Measurements from ENCODE around the gene SLC66A1. TPM values are rescaled to one million over a fixed set of nuclear protein-coding genes. Genes with fewer than 3 reads are reported as not detected.

Gene SLC66A1
- total RNA-seq, 2 experiments from 2014 or later, result 2.6 to 2.7 TPM

DNA sequence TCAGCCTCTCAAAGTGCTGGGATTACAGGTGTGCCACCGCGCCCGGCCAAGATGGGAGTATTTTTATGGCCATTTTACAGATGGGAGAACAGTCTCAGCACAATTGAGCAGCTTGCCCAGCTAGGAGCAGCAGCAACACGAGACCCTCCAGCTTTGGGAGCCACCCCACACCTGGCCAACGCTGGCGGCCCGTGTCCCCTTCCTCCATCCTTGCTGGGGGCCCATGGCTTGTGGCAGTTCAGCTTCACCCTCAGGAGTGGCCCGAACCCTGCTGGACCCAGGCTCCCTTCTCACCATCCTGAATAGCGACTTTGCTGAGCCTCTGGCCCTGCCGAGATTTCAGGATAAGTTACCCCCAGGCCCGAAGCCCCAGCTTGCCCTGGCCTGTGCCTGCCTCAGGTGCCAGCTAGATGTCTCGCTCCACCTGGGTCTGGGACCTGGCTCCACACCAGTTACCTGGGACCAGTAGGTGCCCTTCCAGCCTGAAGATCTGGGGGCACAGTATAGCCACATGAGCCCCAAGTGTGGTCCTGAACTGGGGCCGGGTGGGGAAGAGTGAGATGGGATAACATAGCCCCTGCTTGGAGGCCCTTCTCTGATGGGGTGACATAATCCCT is 19.2 kb downstream of the SLC66A1 start:
- H3K4me3 Mint-ChIP-seq, result no peak overlapping the region
- no peak overlapping the region for H3K27ac Mint-ChIP-seq
- H3K36me3 Mint-ChIP-seq (ENCODE audit: low read depth), result no peaks in the 10 kb centered on the region
- no peaks in the 10 kb centered on the region for H3K9me3 Mint-ChIP-seq
- H3K27me3 Mint-ChIP-seq (ENCODE audit: low read depth), result no peaks in the 10 kb centered on the region
- no peak for DNase-seq
- CTCF ChIA-PET, result interaction anchor here (1.1 to 1.4 kb wide), 2 partner anchors 13 to 320 kb away, joined by 3 to 4 read pairs; no protein-coding TSS in a partner anchor
- intact Hi-C loops (cut with micrococcal nuclease), result no loop called here
- H3K4me1 Mint-ChIP-seq (ENCODE audit: low read depth), result peaks cover 3% of the 10 kb centered on the region

DNA sequence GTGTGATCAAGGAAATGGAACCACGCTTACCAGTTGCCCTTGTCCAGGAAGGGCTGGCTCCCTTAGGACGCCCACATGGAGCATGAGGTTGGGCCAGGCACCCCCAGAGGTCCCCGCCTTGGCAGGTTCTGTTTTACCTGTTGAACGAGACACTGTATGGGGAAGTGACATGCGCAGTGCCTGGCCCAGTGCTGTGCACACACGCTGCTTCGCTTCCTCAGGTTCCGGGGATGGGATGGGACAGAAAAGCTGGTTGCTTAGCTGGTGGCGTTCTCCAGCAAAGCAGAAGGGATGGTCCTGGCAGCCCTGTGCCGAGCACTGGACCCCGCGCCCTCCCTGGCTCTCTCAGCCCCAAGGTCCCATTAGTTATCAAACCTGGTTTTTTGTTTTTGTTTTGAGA is 20.7 kb downstream of the SLC66A1 start:
- Mint-ChIP-seq H3K27me3 (ENCODE audit: low read depth) (no peaks in the 10 kb centered on the region), H3K9me3 (no peaks in the 10 kb centered on the region), H3K36me3 (ENCODE audit: low read depth) (no peaks in the 10 kb centered on the region), H3K4me3 (no peak overlapping the region), H3K4me1 (ENCODE audit: low read depth) (peaks cover 13% of the 10 kb centered on the region), H3K27ac (no peak overlapping the region)
- no peak for DNase-seq
- CTCF ChIA-PET, result no interaction called here
- intact Hi-C loops (cut with micrococcal nuclease), result no loop called here

DNA sequence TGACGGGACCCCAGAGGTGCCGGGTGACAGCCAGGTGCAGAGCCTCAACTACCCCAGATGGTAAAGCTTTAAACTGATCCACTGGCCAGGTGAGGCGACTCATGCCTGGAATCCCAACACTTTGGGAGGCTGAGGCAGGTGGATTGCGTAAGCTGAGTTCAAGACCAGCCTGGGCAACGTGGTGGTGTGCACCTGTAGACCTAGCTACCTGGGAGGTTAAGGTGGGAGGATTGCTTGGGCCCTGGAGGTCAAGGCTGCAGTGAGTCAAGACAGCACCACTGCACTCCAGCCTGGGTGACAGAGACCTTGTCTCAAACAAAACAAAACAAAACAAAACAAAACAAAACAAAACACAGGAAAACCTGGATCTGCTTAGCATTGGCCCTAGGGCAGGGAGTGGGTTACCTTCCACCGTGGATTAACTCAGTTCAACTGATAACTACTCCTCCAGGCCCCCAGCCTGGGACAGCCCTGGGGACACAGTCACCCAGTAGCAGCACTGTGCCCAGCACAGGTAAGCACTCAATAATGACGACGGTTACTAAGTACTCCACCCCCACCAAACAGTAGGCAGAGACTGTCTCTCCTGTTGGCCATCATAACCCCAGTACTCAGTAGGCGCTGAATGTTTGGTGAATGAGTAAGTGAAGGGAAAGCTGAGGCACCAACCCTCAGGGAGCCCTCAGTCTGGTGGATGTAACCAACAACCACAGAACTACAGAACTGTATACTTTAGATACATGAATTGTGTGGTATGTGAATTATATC is 21.6 kb downstream of the SLC66A1 start:
- intact Hi-C loops (cut with micrococcal nuclease), result no loop called here
- CTCF ChIA-PET, result no interaction called here
- no peaks in the 10 kb centered on the region for H3K27me3 Mint-ChIP-seq (ENCODE audit: low read depth)

DNA sequence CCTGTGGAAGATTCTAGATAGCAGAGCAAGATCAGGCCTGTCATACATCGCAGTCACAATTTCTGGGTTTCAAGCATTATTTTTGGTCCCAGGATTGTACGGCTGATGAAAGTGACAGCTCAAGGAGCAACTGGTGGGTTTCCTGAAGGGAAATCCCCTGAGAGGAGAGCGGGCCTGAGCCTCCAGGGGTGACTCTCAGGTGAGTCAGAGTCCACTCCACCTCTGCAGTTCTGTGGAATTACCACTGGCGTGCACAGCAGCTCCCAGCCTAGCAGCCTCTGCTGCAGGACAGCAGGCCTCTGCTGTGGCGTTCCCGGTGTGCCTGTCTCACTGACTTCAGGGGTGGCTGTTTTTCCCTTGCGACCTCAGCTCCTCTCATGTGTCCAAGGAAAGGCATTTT is 24.4 kb downstream of the SLC66A1 start:
- CTCF ChIA-PET, result interaction anchor here (0.5 kb wide), 2 partner anchors 15 to 1897 kb away, joined by 3 to 4 read pairs; partner anchors contain the start of gene RCC2
- peak overlapping the region; percentile 63 for H3K27ac Mint-ChIP-seq
- intact Hi-C loops (cut with micrococcal nuclease), result no loop called here
- peaks cover 6% of the 10 kb centered on the region for H3K36me3 Mint-ChIP-seq (ENCODE audit: low read depth)
- H3K27me3 Mint-ChIP-seq (ENCODE audit: low read depth), result no peaks in the 10 kb centered on the region
- H3K9me3 Mint-ChIP-seq, result no peaks in the 10 kb centered on the region
- H3K4me1 Mint-ChIP-seq (ENCODE audit: low read depth), result peaks cover 13% of the 10 kb centered on the region
- peak; percentile 26 for DNase-seq
- H3K4me3 Mint-ChIP-seq, result no peak overlapping the region

More for the DNA sequence above, 21.6 kb downstream of the SLC66A1 start:
- Mint-ChIP-seq H3K36me3 (ENCODE audit: low read depth) (no peaks in the 10 kb centered on the region), H3K9me3 (no peaks in the 10 kb centered on the region), H3K4me3 (no peak overlapping the region), H3K4me1 (ENCODE audit: low read depth) (peaks cover 13% of the 10 kb centered on the region), H3K27ac (no peak overlapping the region)
- no peak for DNase-seq

DNA sequence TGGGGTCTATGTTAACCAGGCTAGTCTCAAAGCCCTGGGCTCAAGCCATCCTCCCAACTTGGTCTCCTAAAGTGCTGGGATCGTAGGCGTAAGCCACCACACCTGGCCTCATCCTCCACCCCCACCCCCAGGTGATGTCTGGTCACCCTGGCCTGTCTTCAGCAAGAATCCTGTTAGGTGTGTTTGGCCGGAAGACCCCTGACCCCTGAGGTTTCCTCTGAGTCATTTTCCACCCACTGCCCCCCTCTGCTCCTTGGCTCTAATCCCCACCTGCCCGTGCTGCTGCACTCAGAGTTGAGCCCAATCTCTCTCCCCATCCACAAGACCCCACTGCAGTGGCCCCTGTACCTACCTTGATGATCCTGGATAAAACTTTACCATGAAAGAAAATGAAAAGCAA is 25.2 kb downstream of the SLC66A1 start:
- CTCF ChIA-PET, result interaction anchor here (0.5 kb wide), 1 partner anchor 1898 kb away, joined by 4 read pairs; the partner anchor contains the start of gene RCC2
- H3K36me3 Mint-ChIP-seq (ENCODE audit: low read depth), result peaks cover 6% of the 10 kb centered on the region
- H3K27ac Mint-ChIP-seq, result peak overlapping the region; percentile 65
- DNase-seq, result no peak
- no peaks in the 10 kb centered on the region for H3K9me3 Mint-ChIP-seq
- intact Hi-C loops (cut with micrococcal nuclease), result no loop called here
- H3K4me1 Mint-ChIP-seq (ENCODE audit: low read depth), result peaks cover 13% of the 10 kb centered on the region
- no peak overlapping the region for H3K4me3 Mint-ChIP-seq
- H3K27me3 Mint-ChIP-seq (ENCODE audit: low read depth), result no peaks in the 10 kb centered on the region

DNA sequence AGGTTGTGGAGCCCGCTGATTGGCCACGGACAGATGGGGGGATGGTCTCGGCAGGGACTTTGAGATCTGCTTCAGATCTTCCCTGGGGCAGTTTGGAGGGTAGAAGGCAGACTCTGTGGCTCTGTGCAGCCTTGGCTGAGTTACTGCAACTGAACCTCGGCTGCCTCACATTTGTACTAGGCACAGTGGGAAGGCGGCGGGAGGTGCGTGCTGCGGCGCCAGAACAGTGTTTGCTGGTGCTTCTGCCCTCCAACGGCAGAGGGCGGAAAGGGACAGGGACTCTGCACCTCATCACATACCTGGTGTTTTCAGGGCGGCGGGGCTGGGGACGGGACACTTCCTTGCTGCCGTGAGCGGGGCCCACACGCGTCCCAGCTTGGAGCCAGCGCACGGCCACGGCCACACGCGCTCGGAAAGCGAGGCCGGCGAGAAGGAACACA is 26.2 kb downstream of the SLC66A1 start:
- Mint-ChIP-seq H3K4me1 (ENCODE audit: low read depth) (peaks cover 13% of the 10 kb centered on the region), H3K9me3 (no peaks in the 10 kb centered on the region), H3K27me3 (ENCODE audit: low read depth) (no peaks in the 10 kb centered on the region), H3K36me3 (ENCODE audit: low read depth) (peaks cover 6% of the 10 kb centered on the region), H3K27ac (no peak overlapping the region), H3K4me3 (no peak overlapping the region)
- intact Hi-C loops (cut with micrococcal nuclease), result no loop called here
- CTCF ChIA-PET, result no interaction called here
- no peak for DNase-seq

DNA sequence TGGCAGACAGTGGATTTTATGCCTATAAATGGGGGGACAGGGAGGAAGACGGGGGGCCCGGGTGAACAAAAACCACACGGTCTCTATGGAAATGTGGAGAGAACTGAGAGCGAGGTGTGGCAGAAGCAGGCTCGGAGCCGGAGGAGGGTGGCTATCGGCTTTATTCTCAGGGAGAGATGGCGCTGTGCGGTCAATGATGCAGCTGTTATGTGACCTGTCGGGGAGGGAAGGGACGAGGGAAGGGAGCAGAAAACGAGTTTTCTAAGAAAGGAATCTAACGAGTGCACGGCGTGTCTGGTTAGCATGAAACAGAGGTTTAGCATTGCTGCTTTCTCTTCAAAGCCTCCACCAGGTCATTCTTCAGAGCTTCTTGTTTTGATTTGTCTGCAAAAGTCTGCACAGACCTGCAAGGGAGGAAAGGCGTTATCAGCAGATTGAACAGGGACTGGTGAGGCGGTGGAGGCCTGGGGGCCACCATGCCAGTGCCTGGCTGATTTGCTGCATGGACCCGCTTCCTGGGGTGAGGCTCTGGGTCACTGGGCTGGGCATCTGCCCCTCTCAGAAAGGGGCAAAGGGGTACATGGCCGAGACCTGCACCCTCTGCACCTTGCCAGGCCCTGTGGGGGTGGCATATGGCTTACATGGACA is 27.2 kb downstream of the SLC66A1 start:
- H3K4me3 Mint-ChIP-seq, result no peak overlapping the region
- no peaks in the 10 kb centered on the region for H3K9me3 Mint-ChIP-seq
- peaks cover 8% of the 10 kb centered on the region for H3K36me3 Mint-ChIP-seq (ENCODE audit: low read depth)
- no peak for DNase-seq
- peaks cover 13% of the 10 kb centered on the region for H3K4me1 Mint-ChIP-seq (ENCODE audit: low read depth)
- intact Hi-C loops (cut with micrococcal nuclease), result no loop called here
- CTCF ChIA-PET, result no interaction called here
- no peak overlapping the region for H3K27ac Mint-ChIP-seq
- no peaks in the 10 kb centered on the region for H3K27me3 Mint-ChIP-seq (ENCODE audit: low read depth)

DNA sequence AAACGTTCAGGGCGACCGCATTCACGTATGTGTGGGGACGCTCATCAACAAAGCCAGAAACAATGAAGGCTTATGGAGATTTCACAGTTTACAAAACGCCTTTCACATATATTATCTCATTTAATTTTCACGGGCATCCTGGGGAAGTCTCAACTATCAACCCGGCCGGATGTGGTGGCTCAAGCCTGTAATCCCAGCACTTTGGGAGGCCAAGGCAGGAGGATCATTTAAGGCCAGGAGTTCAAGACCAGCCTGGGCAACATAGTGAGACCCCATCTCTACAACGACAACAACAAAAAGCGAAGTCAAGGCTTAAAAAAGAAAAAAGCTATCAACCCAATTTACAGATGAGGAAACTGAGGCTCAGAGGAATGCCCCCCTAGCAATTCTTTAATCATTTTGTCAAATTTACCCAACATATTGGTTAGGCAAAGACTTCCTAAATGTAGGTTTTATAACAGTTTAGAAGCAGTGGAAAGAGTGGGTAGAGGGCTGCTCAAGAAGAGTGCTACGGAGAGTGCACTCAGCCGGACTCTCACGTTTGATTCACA is 28.3 kb downstream of the SLC66A1 start:
- H3K4me3 Mint-ChIP-seq, result no peak overlapping the region

DNA sequence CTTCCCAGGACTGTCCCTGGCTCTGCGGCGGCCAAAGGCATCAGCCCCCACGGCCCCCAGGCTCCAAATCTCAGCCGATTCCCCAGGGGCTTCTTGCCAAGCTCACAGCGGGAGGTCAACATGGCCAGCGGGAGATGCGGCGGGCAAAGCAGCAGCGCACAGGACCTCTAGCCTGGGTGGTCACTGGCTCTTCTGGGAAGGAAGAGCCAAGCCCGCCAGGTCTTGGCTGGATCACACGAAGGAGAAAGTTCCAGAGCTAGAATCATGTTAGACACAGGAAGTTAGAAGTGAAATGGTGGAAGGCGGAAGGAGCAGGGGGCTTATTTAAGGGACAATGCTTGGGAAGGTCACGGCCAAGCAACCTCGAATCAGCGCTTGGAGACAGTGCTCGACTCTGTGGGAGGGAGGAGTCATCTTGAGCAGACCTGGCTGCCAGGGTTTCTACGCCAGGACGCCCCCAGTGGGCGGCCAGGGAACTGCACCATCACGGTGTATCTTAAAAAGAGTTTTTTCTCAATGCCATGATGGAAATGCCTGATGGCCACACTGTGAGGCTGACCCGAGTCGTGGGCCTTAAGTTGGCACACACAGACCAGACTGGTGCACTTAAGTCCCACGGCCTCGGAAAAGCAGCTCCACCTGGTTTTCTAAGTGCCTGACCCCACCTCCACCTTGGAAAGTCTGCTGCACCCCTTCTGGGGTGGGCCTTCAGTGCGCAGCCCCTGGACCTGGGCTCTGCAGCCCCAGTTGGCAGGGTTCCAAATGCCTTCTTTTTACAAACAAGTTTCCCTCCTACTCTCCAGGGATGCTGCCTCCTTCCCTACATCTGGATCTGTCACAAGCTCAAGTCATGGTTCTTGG is 29.3 kb downstream of the SLC66A1 start:
- H3K4me3 Mint-ChIP-seq, result no peak overlapping the region
- intact Hi-C loops (cut with micrococcal nuclease), result loop anchor here (1.0 to 5.0 kb wide), 3 partner anchors 51 to 241 kb away; partner anchors contain the start of genes EMC1 and MRTO4
- no peaks in the 10 kb centered on the region for H3K27me3 Mint-ChIP-seq (ENCODE audit: low read depth)
- H3K36me3 Mint-ChIP-seq (ENCODE audit: low read depth), result peaks cover 8% of the 10 kb centered on the region
- DNase-seq, result peak; percentile 86
- H3K9me3 Mint-ChIP-seq, result no peaks in the 10 kb centered on the region
- H3K4me1 Mint-ChIP-seq (ENCODE audit: low read depth), result peaks cover 10% of the 10 kb centered on the region
- H3K27ac Mint-ChIP-seq, result no peak overlapping the region
- CTCF ChIA-PET, result interaction anchor here (0.5 to 1.8 kb wide), 8 partner anchors 21 to 320 kb away, joined by 3 to 6 read pairs (median 3); partner anchors contain the start of genes EMC1 and MRTO4

More for the DNA sequence above, 28.3 kb downstream of the SLC66A1 start:
- intact Hi-C loops (cut with micrococcal nuclease), result loop anchor here (5.0 kb wide), 2 partner anchors 52 to 88 kb away; partner anchors contain the start of genes EMC1 and MRTO4
- CTCF ChIA-PET, result interaction anchor here (1.8 kb wide), 1 partner anchor 306 kb away, joined by 4 read pairs; no protein-coding TSS in a partner anchor
- Mint-ChIP-seq H3K27ac (no peak overlapping the region), H3K4me1 (ENCODE audit: low read depth) (peaks cover 13% of the 10 kb centered on the region), H3K36me3 (ENCODE audit: low read depth) (peaks cover 8% of the 10 kb centered on the region), H3K9me3 (no peaks in the 10 kb centered on the region), H3K27me3 (ENCODE audit: low read depth) (no peaks in the 10 kb centered on the region)
- no peak for DNase-seq

DNA sequence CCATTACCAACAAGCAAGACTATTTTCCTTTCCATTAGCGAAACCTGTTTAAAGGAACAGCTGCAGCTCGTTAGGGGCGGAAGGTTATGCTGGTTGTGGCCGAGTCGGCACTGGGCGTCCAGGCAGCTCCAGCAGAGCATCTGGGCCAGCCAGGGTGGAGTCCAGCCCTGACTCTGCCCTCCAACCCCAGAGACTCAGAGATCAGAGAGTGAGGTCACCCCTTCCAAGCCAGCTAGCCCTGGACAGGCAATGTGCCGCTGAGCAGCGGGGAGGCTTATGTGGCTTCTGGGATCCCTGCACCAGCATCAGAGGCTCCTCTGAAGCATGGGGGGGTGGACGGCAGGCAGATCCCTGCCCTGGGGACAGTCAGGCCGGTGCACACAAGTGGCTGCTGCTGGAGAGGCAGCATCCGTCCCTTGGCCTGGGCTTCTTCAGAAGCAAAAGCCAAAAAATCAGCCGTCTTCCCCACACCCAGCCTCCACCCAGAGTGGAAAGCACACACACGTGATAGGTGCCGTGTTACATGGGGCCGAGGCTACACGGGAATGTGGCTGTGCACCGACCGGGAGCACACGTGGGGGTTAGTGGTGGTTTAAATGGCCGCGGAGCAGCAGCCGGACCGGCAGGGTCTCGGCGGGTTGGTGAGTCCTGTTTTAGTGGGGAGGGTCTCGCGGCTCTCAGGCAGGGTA is 30.1 kb downstream of the SLC66A1 start:
- Mint-ChIP-seq H3K9me3 (no peaks in the 10 kb centered on the region), H3K27me3 (ENCODE audit: low read depth) (no peaks in the 10 kb centered on the region), H3K4me3 (no peak overlapping the region), H3K4me1 (ENCODE audit: low read depth) (peaks cover 2% of the 10 kb centered on the region), H3K27ac (peak overlapping the region; percentile 46), H3K36me3 (ENCODE audit: low read depth) (peaks cover 8% of the 10 kb centered on the region)
- intact Hi-C loops (cut with micrococcal nuclease), result loop anchor here (5.0 kb wide), 2 partner anchors 50 to 90 kb away; partner anchors contain the start of genes EMC1 and MRTO4
- CTCF ChIA-PET, result interaction anchor here (0.6 to 1.8 kb wide), 8 partner anchors 22 to 320 kb away, joined by 3 to 6 read pairs (median 3); partner anchors contain the start of genes EMC1 and MRTO4
- DNase-seq, result no peak

Data from activated naive CD4-positive, alpha-beta T cell treated with anti-CD3 and anti-CD28 coated beads for 36 hours (primary cell).